ENCODE results near the gene PPARA.
"Not testable (repeated sequence)": the region's sequence is repeated elsewhere in the genome, so short reads cannot be mapped to it uniquely, and the experiment has no call there.

The PPARA gene

GRCh38 chr22:46169628-46170027 lies 19.3 kb downstream of the PPARA start:
- no peak for DNase-seq (ENCODE audit: low read depth, low spot score)

GRCh38 chr22:46171940-46172339 lies 21.6 kb downstream of the PPARA start:
- no peak for DNase-seq (ENCODE audit: low read depth, low spot score)

GRCh38 chr22:46172522-46173110 lies 22.3 kb downstream of the PPARA start:
- no peak for DNase-seq (ENCODE audit: low read depth, low spot score)

DNA sequence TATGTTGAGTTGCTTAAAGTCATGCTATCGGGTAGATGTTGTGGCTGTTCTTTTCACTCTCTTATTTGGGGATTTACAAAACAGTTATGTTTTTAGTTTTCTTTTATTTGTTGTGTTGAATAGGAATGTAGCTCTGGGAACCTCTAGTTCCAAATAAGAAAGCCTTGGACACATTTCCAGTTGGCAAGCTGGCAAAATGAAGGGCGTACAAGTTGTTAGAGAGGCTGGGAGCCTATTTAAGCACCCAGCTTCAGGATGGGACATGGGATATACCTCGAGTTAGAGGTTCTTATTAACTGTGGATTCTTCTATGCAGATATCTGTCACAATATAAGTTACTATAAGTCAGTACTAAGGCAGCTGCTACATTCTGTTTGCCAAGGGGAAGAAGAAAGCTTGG lies 22.8 kb downstream of the PPARA start:
- no peak for DNase-seq (ENCODE audit: low read depth, low spot score)

GRCh38 chr22:46175631-46176030 lies 25.3 kb downstream of the PPARA start:
- DNase-seq (ENCODE audit: low read depth, low spot score) = no peak

DNA sequence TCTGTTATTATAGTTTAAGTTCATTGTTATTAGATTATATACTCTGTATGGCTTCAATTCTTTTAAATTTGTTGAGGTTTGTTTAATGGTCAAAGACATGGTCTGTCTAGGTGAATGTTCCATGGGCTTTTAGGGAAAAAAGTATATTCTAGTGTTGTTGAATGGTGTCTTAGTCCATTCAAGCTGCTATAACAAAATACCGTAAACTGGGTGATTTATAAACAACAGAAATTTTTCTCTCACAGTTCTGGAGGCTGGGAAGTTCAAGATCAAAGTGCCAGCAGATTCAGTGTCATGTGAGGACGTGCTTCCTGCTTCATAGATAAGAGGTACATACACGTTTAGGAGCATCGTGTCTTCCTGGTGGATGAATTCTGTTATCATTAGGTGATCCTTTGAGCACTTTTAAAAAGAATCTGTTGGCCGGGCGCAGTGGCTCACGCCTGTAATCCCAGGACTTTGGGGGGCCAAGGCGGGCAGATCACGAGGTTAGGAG lies 26.2 kb downstream of the PPARA start:
- DNase-seq (ENCODE audit: low read depth, low spot score) = no peak

GRCh38 chr22:46178755-46179505 lies 28.6 kb downstream of the PPARA start:
- DNase-seq (ENCODE audit: low read depth, low spot score) = no peak

DNA sequence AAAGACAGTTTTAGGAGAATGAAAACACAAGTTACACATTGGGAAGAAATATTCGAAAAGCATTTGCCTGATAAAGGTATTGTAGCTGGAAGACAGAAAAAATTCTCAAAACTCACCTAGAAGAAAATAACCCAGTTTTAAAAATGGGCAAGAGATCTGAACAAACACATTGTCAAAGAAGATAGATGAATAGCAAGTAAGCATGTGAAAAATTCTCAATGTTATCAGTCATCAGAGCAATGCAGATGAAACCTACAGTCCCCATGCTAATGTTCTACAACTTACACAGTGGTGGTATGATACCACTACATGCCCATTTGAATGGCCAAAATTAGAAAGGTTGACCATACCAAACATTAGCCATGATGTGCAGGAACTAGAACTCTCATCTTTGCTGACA lies 29.4 kb downstream of the PPARA start:
- no peak for DNase-seq (ENCODE audit: low read depth, low spot score)

DNA sequence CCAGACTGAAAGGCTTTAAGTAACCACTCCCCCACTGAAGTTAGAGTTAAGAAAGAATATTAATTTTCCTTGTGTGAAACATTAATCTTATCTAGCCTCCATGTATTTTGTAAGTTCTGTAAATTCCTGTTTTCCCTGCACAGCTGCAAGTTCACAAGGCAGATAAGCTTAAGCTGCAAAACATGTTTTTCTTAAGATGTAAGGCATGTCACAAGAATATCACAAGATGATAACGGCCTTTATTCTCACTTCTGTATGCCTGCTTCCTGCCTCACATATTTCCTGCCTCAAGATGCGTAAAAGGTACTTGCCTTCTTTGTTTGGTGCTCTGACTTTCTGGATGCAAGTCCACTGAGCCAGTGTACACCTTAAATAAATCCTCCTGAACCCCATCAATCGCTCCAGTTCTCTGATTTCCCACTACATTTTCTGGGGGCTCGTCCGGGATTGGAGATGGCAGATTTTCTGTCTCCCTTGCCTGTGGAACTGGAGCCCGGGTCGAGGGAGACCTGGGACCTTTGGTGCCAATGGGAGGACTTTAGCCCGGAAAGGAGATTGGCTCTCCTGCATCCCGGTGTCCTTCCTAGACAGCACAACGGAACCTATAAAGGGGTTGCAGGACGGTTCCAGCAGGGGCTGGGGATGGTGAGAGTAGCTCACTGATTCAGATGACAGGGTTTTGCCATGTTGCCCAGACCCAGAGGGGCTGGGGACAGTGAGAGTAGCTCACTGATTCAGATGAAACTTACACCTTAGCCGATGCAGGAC lies 30.2 kb downstream of the PPARA start:
- no peak for DNase-seq (ENCODE audit: low read depth, low spot score)

GRCh38 chr22:46183733-46184132 lies 33.4 kb downstream of the PPARA start:
- no peak for DNase-seq (ENCODE audit: low read depth, low spot score)

GRCh38 chr22:46185283-46185682 lies 35.0 kb downstream of the PPARA start:
- no peak for DNase-seq (ENCODE audit: low read depth, low spot score)

DNA sequence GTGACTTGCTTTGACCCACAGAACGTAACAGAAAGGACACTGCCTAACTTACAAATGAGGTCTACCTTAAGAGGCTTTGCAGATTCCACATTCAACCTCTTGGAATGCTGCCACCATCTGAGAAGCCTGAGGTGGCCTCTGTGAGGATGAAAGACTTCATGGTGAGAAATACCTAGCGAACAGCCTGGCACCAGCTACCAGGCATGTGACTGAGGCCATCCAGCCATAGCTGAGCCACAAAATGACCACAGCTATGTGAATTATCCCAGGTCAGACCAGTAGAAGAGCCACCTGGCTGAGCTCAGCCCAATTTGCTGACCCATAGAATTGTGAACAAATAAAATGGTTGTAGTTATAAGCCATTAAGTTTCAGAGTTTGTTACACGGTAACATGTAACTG lies 37.5 kb downstream of the PPARA start:
- DNase-seq (ENCODE audit: low read depth, low spot score) = no peak

GRCh38 chr22:46192210-46192993 lies 42.1 kb downstream of the PPARA start:
- no peak for DNase-seq (ENCODE audit: low read depth, low spot score)

- DNase-seq (ENCODE audit: low read depth, low spot score) = no peak
Measured at GRCh38 chr22:46193898-46194310, 43.6 kb downstream of the PPARA start.

- DNase-seq (ENCODE audit: low read depth, low spot score) = no peak
Measured at GRCh38 chr22:46195487-46196165, 45.3 kb downstream of the PPARA start.

GRCh38 chr22:46196278-46196677 lies 46.0 kb downstream of the PPARA start:
- no peak for DNase-seq (ENCODE audit: low read depth, low spot score)

DNA sequence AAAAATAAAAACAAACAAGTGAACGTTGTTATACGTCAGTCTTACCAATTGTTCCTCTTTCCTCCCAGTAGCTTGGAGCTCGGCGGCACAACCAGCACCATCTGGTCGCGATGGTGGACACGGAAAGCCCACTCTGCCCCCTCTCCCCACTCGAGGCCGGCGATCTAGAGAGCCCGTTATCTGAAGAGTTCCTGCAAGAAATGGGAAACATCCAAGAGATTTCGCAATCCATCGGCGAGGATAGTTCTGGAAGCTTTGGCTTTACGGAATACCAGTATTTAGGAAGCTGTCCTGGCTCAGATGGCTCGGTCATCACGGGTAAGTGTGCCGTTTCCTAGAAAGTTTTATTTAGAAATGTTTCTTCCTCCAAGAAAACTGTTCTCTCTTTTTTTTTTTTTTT lies 47.9 kb downstream of the PPARA start:
- no peak for DNase-seq (ENCODE audit: low read depth, low spot score)

GRCh38 chr22:46198806-46199205 lies 48.5 kb downstream of the PPARA start:
- not testable (repeated sequence) for DNase-seq (ENCODE audit: low read depth, low spot score)

DNA sequence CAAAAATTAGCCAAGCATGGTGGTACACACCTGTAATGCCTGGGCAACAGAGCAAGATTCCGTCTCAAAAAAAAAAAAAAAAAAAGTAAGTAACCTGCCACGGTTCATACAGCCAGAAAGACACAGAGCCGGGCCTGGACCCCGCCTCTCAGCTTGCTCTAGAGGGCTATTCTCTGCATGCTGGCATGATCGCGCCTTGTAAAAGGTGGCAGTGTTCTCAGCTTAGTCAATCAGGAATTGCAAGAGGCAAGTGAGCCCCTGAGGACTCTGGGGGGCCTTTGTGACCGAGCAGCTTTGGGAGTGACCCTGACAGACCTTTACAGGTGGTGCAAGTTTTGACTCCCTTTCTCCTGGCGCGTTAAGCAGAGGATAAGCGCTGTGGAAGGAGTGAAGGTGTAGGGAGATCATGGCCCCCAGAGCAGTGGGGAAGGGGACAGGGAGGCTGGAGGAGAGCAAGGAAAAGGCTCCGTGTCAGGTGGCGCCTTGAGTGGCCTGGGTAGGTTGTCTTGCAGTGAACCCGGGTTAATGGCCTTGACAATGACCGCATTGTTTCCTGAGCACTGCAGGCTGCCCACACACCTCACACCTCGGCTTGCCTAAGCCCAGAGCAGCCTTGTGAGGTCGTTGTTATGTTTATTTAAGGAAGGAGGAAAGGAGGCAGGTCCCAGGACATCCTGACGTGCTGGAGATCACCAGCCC lies 50.9 kb downstream of the PPARA start:
- DNase-seq (ENCODE audit: low read depth, low spot score) = peak; percentile 71

DNA sequence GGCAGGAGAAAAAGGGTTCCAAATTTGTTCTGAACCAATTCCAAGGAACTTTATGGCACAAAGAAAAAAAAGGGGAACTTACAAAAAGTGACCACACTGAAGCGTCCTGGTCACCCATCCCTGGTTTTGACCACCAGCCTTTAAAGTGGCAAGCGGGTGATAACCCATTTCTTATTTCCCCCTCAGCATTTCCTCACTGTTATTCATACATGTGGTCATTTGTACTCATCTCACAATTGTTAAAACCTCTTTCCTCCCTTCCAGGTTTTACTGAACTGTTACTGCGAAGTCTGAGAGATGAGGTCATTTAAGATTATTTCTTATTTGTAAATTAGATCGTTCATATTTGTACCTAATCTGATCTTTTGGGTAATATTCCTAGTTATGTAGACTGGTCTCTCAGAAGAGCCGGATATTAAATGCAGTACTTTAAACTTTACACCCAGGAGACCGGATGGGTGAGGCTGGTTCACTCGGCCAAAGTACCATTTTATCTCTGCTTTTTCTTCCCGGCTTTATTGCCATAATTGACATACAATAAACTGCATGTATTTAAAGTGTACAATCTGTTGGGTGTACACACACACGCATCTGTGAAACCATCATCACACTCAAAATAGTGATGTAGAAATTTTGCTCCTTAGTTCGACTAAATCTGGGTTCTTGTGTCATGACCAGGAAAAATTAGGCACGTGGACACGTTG lies 52.7 kb downstream of the PPARA start:
- no peak for DNase-seq (ENCODE audit: low read depth, low spot score)

All from iPS DF 19.7 (cell line).